Lung (tissue), 12 donors: ENCODE results near the gene AHRR. TPM values are rescaled to one million over a fixed set of nuclear protein-coding genes. Genes with fewer than 3 reads are reported as not detected.

Source experiments
- ATAC-seq: fragments of 200-7000 bp; cut with Tn5 transposase; one replicate; pipeline ENCODE4 v1.9.1; 2020; ENCODE audit warnings: moderate number of reproducible peaks; ENCODE audit not compliant: insufficient read depth, low FRiP score
- DNase-seq, 3 donors: peaks; one replicate each; pipeline ENCODE4 v3.0.0-alpha.2; 2013 to 2017
- H3K27ac ChIP-seq, 2 donors: one replicate each; pipeline ENCODE4 v1.5.1; 2013; ENCODE audit warnings: mild to moderate bottlenecking in 2 of 2, moderate library complexity in 2 of 2, control low read depth in 1 of 2, inconsistent platforms in 1 of 2, low read depth in 1 of 2, low read length in 1 of 2
- H3K27me3 ChIP-seq, 3 donors: one replicate each; pipeline ENCODE4 v1.5.1; 2013; ENCODE audit warnings: low read length in 2 of 3; ENCODE audit not compliant: control insufficient read depth in 3 of 3, insufficient read depth in 3 of 3
- H3K36me3 ChIP-seq, 4 donors: one replicate each; pipeline ENCODE4 v1.5.1; 2013; ENCODE audit warnings: low read length in 4 of 4, mild to moderate bottlenecking in 1 of 4, moderate library complexity in 1 of 4; ENCODE audit not compliant: control insufficient read depth in 4 of 4, insufficient read depth in 4 of 4
- H3K4me1 ChIP-seq, 5 donors: one replicate each; pipeline ENCODE4 v1.5.1; 2013; ENCODE audit warnings: low read length in 5 of 5, mild to moderate bottlenecking in 2 of 5, moderate library complexity in 1 of 5; ENCODE audit not compliant: control insufficient read depth in 5 of 5, insufficient read depth in 5 of 5
- H3K4me3 ChIP-seq: one replicate; pipeline ENCODE4 v1.5.1; 2013; ENCODE audit warnings: mild to moderate bottlenecking, control low read depth, moderate library complexity
- H3K9ac ChIP-seq, 2 donors: one replicate each; pipeline ENCODE4 v1.5.1; 2013; ENCODE audit warnings: low read length in 2 of 2, control low read depth in 1 of 2; ENCODE audit not compliant: insufficient read depth in 1 of 2
- H3K9me3 ChIP-seq, 4 donors: one replicate each; pipeline ENCODE4 v1.5.1; 2013; ENCODE audit warnings: low read length in 3 of 4, mild to moderate bottlenecking in 1 of 4, moderate library complexity in 1 of 4; ENCODE audit not compliant: control insufficient read depth in 4 of 4, insufficient read depth in 3 of 4
- WGBS, 2 donors: extraction: QIAGEN DNeasy Blood & Tissue Kit; methylation state at CpG; one replicate each; pipeline ENCODE4 v1.1.7; 2013; 5-methylcytosine and 5-hydroxymethylcytosine counted together
- polyA plus RNA-seq, 2 donors: library from polyadenylated mRNA; stranded (reverse); fragments of 200-250 nt; gene quantifications; one replicate each; pipeline ENCODE4 v1.2.1, GENCODE V29; 2013
- total RNA-seq, 2 donors: library from RNA; depleted of rRNA in 1 of 2; stranded (reverse); fragments of >200 nt in 1 of 2; gene quantifications; one replicate each; pipeline ENCODE4 v1.2.1, GENCODE V29; 2014 to 2021
- TF ChIP-seq, protein P1 (sequence below): IDR thresholded peaks from 2 replicates; pipeline ENCODE4 v1.5.1; 2012; ENCODE audit warnings: mild to moderate bottlenecking; ENCODE audit errors: control extremely low read depth, extremely low read depth
- donor health status: control.
- donor health status: control.
- donor health status: Bipolar disorder and iron deficiency.
- donor health status: healthy.
- donor health status: DM: yes; HTN: yes; CAD: no.

Gene AHRR
- total and polyA plus RNA-seq, 4 donors = 0.63 to 8.8 (median 2.8) TPM

DNA sequence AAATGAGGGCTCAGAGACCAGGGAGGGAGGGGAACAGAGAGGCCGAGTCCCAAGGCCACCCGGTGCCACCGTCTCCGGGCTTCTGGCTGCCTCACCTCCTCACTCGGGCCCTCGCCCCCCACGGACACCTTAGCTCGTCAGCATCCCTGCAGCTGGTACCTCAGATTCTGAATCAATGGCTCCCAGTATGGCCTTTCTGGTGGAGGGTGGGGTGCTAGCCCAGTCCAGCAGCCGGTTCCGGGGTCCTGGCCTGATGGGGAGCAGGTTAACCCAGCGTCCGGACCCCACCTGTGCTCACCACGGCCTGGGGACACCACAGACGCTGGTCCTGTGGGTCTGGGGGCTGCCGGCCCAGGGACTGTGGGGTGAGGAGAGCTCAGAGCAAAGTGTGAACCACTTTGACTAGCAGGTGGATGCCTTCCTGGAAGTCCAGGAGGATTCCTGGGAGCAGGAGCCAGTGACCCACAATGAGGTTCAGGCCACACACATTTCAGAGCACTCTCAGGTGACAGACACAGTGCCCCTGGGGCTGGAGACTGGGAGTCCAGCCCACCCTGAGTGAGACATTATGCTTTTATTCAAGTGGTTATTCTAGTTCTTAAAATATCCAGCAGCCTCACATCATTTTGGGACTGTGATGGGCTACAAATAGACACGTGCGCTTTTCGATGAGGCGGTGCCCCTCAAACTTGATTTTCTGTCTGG is 53.3 kb downstream of the AHRR start:
- H3K4me3 ChIP-seq = no peak overlapping the region
- H3K36me3 ChIP-seq = peaks cover 0 to 4% (median 0%) of the 10 kb centered on the region in 4 donors
- H3K27ac ChIP-seq = peak overlapping the region in 1 of 2 donors; percentile 65
- TF ChIP-seq, protein P1, sequence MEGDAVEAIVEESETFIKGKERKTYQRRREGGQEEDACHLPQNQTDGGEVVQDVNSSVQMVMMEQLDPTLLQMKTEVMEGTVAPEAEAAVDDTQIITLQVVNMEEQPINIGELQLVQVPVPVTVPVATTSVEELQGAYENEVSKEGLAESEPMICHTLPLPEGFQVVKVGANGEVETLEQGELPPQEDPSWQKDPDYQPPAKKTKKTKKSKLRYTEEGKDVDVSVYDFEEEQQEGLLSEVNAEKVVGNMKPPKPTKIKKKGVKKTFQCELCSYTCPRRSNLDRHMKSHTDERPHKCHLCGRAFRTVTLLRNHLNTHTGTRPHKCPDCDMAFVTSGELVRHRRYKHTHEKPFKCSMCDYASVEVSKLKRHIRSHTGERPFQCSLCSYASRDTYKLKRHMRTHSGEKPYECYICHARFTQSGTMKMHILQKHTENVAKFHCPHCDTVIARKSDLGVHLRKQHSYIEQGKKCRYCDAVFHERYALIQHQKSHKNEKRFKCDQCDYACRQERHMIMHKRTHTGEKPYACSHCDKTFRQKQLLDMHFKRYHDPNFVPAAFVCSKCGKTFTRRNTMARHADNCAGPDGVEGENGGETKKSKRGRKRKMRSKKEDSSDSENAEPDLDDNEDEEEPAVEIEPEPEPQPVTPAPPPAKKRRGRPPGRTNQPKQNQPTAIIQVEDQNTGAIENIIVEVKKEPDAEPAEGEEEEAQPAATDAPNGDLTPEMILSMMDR = no peak
- 84 to 85% methylated on average over 19 of the region's 19 CpGs for WGBS, 2 donors
- DNase-seq (peak in 1 of 3 donors; percentile 12), ATAC-seq (no peak)
- no peaks in the 10 kb centered on the region for H3K27me3 ChIP-seq
- no peaks in the 10 kb centered on the region for H3K9me3 ChIP-seq
- H3K9ac ChIP-seq = no peak overlapping the region
- peaks cover 0 to 19% (median under 1%) of the 10 kb centered on the region in 5 donors for H3K4me1 ChIP-seq

- peaks cover 0 to 4% (median 0%) of the 10 kb centered on the region in 4 donors for H3K36me3 ChIP-seq
- ATAC-seq = no peak
- H3K9me3 ChIP-seq = no peaks in the 10 kb centered on the region
- TF ChIP-seq, protein P1 = no peak
- peak in 1 of 3 donors; percentile 7 for DNase-seq
- peaks cover 0 to 19% (median 0%) of the 10 kb centered on the region in 5 donors for H3K4me1 ChIP-seq
- no peak overlapping the region for H3K27ac ChIP-seq
- no peak overlapping the region for H3K9ac ChIP-seq
- no peak overlapping the region for H3K4me3 ChIP-seq
- no peaks in the 10 kb centered on the region for H3K27me3 ChIP-seq
- 93% methylated on average over 21 of the region's 21 CpGs for WGBS, 2 donors
Measured at GRCh38 chr5:375336-375920, 53.9 kb downstream of the AHRR start.

DNA sequence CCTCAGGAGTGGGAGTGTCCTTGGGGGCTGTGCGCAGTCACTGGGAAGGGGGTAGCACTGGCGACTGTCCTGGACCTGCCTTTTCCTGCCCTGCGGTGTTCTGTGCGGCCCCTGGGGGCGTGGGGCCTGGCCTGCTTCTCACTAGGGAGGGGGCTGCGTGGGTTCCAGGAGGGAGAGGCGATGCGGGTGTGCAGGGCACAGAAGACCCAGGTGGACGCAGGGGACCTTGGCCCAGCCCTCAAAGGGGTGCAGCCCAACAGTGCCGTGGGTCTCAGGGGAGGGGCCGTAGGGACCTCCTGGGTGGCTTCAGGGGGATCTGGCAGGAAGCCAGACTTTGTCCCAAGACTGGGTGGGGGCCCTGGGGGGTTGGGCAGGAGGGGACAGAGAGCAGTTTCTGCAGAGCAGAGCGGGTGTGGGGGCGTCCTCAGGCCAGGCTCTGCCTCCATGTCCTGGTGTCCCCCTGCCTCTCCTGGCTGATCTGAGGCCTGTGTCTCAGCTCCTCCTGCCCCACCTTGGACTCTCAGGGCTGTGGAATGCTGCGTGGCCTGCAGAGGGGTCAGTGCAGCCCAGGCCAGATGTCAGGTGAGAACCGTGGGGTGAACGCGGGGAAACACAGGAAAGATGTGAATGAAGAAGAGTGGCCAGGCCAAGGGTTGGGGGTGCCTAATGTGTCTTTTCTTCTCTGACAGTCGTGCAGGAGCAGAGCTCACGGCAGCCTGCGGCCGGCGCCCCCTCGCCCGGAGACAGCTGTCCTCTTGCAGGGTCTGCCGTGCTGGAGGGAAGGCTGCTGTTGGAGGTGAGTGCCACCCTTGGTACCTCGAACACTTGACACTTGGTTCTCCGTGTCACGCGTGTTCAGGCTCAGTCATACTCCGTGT is 54.6 kb downstream of the AHRR start:
- peaks cover 0 to 4% (median 0%) of the 10 kb centered on the region in 4 donors for H3K36me3 ChIP-seq
- peak in 1 of 3 donors; percentile 5 for DNase-seq
- H3K9ac ChIP-seq = no peak overlapping the region
- WGBS, 2 donors = 92 to 94% methylated on average over 30 of the region's 30 CpGs
- no peaks in the 10 kb centered on the region for H3K27me3 ChIP-seq
- ATAC-seq = no peak
- no peaks in the 10 kb centered on the region for H3K9me3 ChIP-seq
- no peak overlapping the region for H3K4me3 ChIP-seq
- H3K4me1 ChIP-seq = peaks cover 0 to 19% (median 0%) of the 10 kb centered on the region in 5 donors
- H3K27ac ChIP-seq = no peak overlapping the region
- TF ChIP-seq, protein P1 = no peak
